H9 (cell line): ENCODE results near the gene BICDL2. TPM values are rescaled to one million over a fixed set of nuclear protein-coding genes. Genes with fewer than 3 reads are reported as not detected.

Source experiments
- DNase-seq: peaks from one replicate; pipeline ENCODE4 v3.0.0-alpha.2; 2017
- H2AFZ ChIP-seq: one replicate; pipeline ENCODE4 v1.6.1; 2013; ENCODE audit warnings: mild to moderate bottlenecking, low read length, control low read depth, moderate library complexity
- H2AK5ac ChIP-seq: 2 replicates; pipeline ENCODE4 v1.6.1; 2013; ENCODE audit warnings: low read length, control low read depth, mixed read lengths; ENCODE audit not compliant: insufficient read length
- H2BK120ac ChIP-seq: one replicate; pipeline ENCODE4 v1.6.1; 2013; ENCODE audit warnings: low read depth, mild to moderate bottlenecking, low read length, control low read depth, inconsistent platforms; ENCODE audit not compliant: poor library complexity, severe bottlenecking
- H2BK12ac ChIP-seq: 2 replicates; pipeline ENCODE4 v1.6.1; 2013; ENCODE audit warnings: low read length, control low read depth, mixed read lengths, low read depth; ENCODE audit not compliant: insufficient read length
- H2BK15ac ChIP-seq: 2 replicates; pipeline ENCODE4 v1.6.1; 2013; ENCODE audit warnings: low read depth, low read length, control low read depth
- H2BK20ac ChIP-seq: one replicate; pipeline ENCODE4 v1.6.1; 2013; ENCODE audit warnings: low read depth, mild to moderate bottlenecking, low read length, control low read depth, inconsistent platforms; ENCODE audit not compliant: poor library complexity, severe bottlenecking
- H2BK5ac ChIP-seq: 2 replicates; pipeline ENCODE4 v1.6.1; 2013; ENCODE audit warnings: low read length, control low read depth, mixed read lengths; ENCODE audit not compliant: insufficient read length
- H3K14ac ChIP-seq: 2 replicates; pipeline ENCODE4 v1.6.1; 2013; ENCODE audit warnings: low read length, control low read depth; ENCODE audit not compliant: insufficient read depth
- H3K18ac ChIP-seq: 2 replicates; pipeline ENCODE4 v1.6.1; 2013; ENCODE audit warnings: low read depth, mild to moderate bottlenecking, mixed read lengths, low read length, control low read depth; ENCODE audit not compliant: insufficient read length
- H3K23ac ChIP-seq: 2 replicates; pipeline ENCODE4 v1.6.1; 2013; ENCODE audit warnings: low read length, control low read depth, mixed read lengths, low read depth; ENCODE audit not compliant: insufficient read length
- H3K23me2 ChIP-seq: 2 replicates; pipeline ENCODE4 v1.6.1; 2013; ENCODE audit warnings: low read depth, mild to moderate bottlenecking, mixed read lengths, low read length, control low read depth; ENCODE audit not compliant: insufficient read length, poor library complexity, severe bottlenecking
- H3K27ac ChIP-seq: 2 replicates; pipeline ENCODE4 v1.5.1; 2013; ENCODE audit warnings: low read length, control low read depth, mixed read lengths, low read depth; ENCODE audit not compliant: insufficient read length
- H3K27me3 ChIP-seq: 2 replicates; pipeline ENCODE4 v1.6.1; 2013; ENCODE audit warnings: low read length, control low read depth, inconsistent platforms; ENCODE audit not compliant: insufficient read depth
- H3K4ac ChIP-seq: 2 replicates; pipeline ENCODE4 v1.6.1; 2013; ENCODE audit warnings: low read depth, mild to moderate bottlenecking, control low read depth, inconsistent platforms, low read length, moderate library complexity
- H3K4me1 ChIP-seq: 2 replicates; pipeline ENCODE4 v1.6.1; 2013; ENCODE audit warnings: low read length, control low read depth, inconsistent platforms; ENCODE audit not compliant: insufficient read depth
- H3K4me2 ChIP-seq: 2 replicates; pipeline ENCODE4 v1.6.1; 2013; ENCODE audit warnings: low read length, control low read depth, mixed read lengths; ENCODE audit not compliant: insufficient read length, insufficient read depth
- H3K56ac ChIP-seq: 2 replicates; pipeline ENCODE4 v1.6.1; 2013; ENCODE audit warnings: low read depth, mild to moderate bottlenecking, mixed read lengths, low read length, control low read depth; ENCODE audit not compliant: insufficient read length
- H3K79me1 ChIP-seq: 2 replicates; pipeline ENCODE4 v1.6.1; 2013; ENCODE audit warnings: low read depth, mild to moderate bottlenecking, moderate library complexity, low read length, control low read depth, inconsistent platforms; ENCODE audit not compliant: insufficient read depth, poor library complexity, severe bottlenecking
- H3K79me2 ChIP-seq: 2 replicates; pipeline ENCODE4 v1.6.1; 2013; ENCODE audit warnings: low read length, control low read depth, inconsistent platforms; ENCODE audit not compliant: insufficient read depth
- H3K9ac ChIP-seq: 2 replicates; pipeline ENCODE4 v1.6.1; 2013; ENCODE audit warnings: low read length, control low read depth, mixed read lengths; ENCODE audit not compliant: insufficient read length; ENCODE audit errors: extremely low read depth
- H3K9me3 ChIP-seq: one replicate; pipeline ENCODE4 v1.6.1; 2013; ENCODE audit warnings: low read depth, low read length, inconsistent platforms; ENCODE audit not compliant: control insufficient read depth
- H3T11ph ChIP-seq: one replicate; pipeline ENCODE4 v1.6.1; 2013; ENCODE audit warnings: mild to moderate bottlenecking, low read length, control low read depth, inconsistent platforms
- H4K20me1 ChIP-seq: one replicate; pipeline ENCODE4 v1.6.1; 2013; ENCODE audit not compliant: control insufficient read depth, insufficient read length, insufficient read depth
- H4K5ac ChIP-seq: 2 replicates; pipeline ENCODE4 v1.6.1; 2013; ENCODE audit warnings: low read depth, mild to moderate bottlenecking, mixed read lengths, low read length, control low read depth; ENCODE audit not compliant: insufficient read length
- H4K8ac ChIP-seq: replicated peaks from 2 replicates; pipeline ENCODE4 v1.6.1; 2013; ENCODE audit warnings: low read length, control low read depth, mixed read lengths, low read depth; ENCODE audit not compliant: insufficient read length
- H4K91ac ChIP-seq: 2 replicates; pipeline ENCODE4 v1.6.1; 2013; ENCODE audit warnings: low read depth, mild to moderate bottlenecking, moderate library complexity, mixed read lengths, low read length, control low read depth; ENCODE audit not compliant: insufficient read length
- H3K27ac Mint-ChIP-seq, 3 experiments: 2 replicates in 2 of 3; 3 replicates in 1 of 3; pipeline ENCODE4 v1.8.0; 2020 to 2021; ENCODE audit warnings: mixed read lengths in 3 of 3, mild to moderate bottlenecking in 1 of 3, moderate library complexity in 1 of 3
- H3K27me3 Mint-ChIP-seq: 2 replicates; pipeline ENCODE4 v1.8.0; 2021; ENCODE audit warnings: low read depth, mild to moderate bottlenecking, moderate library complexity, mixed read lengths
- H3K36me3 Mint-ChIP-seq, 3 experiments: 2 replicates in 2 of 3; 3 replicates in 1 of 3; pipeline ENCODE4 v1.8.0; 2020 to 2021; ENCODE audit warnings: low read depth in 3 of 3, mixed read lengths in 3 of 3; ENCODE audit not compliant: insufficient read depth in 1 of 3
- H3K4me1 Mint-ChIP-seq, 2 experiments: 2 replicates each; pipeline ENCODE4 v1.8.0; 2020; ENCODE audit warnings: mixed read lengths in 2 of 2
- H3K4me3 Mint-ChIP-seq, 2 experiments: 2 replicates in 1 of 2; 3 replicates in 1 of 2; pipeline ENCODE4 v1.8.0; 2020 to 2021; ENCODE audit warnings: mild to moderate bottlenecking in 2 of 2, mixed read lengths in 2 of 2, moderate library complexity in 1 of 2
- H3K9me3 Mint-ChIP-seq, 2 experiments: 2 replicates in 1 of 2; 3 replicates in 1 of 2; pipeline ENCODE4 v1.8.0; 2020; ENCODE audit warnings: mild to moderate bottlenecking in 2 of 2, mixed read lengths in 2 of 2, moderate library complexity in 1 of 2
- WGBS: extraction: QIAGEN DNeasy Blood & Tissue Kit; methylation state at CpG from one replicate; pipeline ENCODE4 v1.1.7; 2013; ENCODE audit warnings: missing lambda C conversion rate, low lambda C conversion rate, mixed read lengths; ENCODE audit not compliant: insufficient read length; ENCODE audit errors: extremely low coverage; 5-methylcytosine and 5-hydroxymethylcytosine counted together
- total RNA-seq: library from RNA; stranded (reverse); gene quantifications from 2 replicates; pipeline ENCODE4 v1.2.1, GENCODE V29; 2021
- TF ChIP-seq, protein P1 (sequence below): fragments of 200-600 bp; sonication (generic); conservative IDR thresholded peaks from 3 replicates; pipeline ENCODE4 v1.8.0; 2021; ENCODE audit warnings: antibody characterized with exemption, mild to moderate bottlenecking

Gene BICDL2
- total RNA-seq, 1 experiment from 2014 or later: 13.5 TPM

DNA sequence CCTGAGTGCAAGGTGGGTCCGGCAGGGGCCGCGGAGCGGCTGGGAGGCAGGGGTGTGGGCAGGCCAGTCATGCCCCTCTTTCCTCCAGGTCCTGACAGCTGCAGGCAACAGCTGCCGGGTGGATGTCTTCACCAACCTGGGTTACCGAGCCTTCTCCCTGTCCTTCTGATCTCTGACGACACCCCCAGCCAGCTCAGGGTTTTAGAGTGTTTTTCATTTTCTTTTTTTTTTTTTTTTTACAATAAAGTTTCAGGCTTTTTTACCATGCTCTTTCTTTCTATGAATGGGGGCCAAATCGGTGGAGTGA, 9.3 kb downstream of the BICDL2 start:
- H3K9ac ChIP-seq: no peak overlapping the region
- H4K5ac ChIP-seq: no peak overlapping the region
- no peak overlapping the region for H2BK5ac ChIP-seq
- H3K79me2 ChIP-seq: no peaks in the 10 kb centered on the region
- no peak overlapping the region for H2BK15ac ChIP-seq
- no CpG with 5 or more reads among the region's 8 CpGs for WGBS
- no peak overlapping the region for H2AFZ ChIP-seq
- TF ChIP-seq, protein P1, sequence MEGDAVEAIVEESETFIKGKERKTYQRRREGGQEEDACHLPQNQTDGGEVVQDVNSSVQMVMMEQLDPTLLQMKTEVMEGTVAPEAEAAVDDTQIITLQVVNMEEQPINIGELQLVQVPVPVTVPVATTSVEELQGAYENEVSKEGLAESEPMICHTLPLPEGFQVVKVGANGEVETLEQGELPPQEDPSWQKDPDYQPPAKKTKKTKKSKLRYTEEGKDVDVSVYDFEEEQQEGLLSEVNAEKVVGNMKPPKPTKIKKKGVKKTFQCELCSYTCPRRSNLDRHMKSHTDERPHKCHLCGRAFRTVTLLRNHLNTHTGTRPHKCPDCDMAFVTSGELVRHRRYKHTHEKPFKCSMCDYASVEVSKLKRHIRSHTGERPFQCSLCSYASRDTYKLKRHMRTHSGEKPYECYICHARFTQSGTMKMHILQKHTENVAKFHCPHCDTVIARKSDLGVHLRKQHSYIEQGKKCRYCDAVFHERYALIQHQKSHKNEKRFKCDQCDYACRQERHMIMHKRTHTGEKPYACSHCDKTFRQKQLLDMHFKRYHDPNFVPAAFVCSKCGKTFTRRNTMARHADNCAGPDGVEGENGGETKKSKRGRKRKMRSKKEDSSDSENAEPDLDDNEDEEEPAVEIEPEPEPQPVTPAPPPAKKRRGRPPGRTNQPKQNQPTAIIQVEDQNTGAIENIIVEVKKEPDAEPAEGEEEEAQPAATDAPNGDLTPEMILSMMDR: no peak
- H3K23ac ChIP-seq: no peak overlapping the region
- H3K36me3 Mint-ChIP-seq: peaks cover 13 to 41% (median 37%) of the 10 kb centered on the region in 3 experiments
- H3K4ac ChIP-seq: no peak overlapping the region
- H4K20me1 ChIP-seq: peaks cover 3% of the 10 kb centered on the region
- peak overlapping the region in 1 of 2 experiments; percentile 51; a peak in 1 of 5 replicates for H3K4me3 Mint-ChIP-seq
- H3T11ph ChIP-seq: no peak overlapping the region
- H2BK12ac ChIP-seq: no peak overlapping the region
- H3K4me2 ChIP-seq: no peak overlapping the region
- peaks cover 10% of the 10 kb centered on the region for H3K23me2 ChIP-seq
- H3K4me1 ChIP-seq: no peaks in the 10 kb centered on the region; the same call in 1 of the 2 replicates
- no peak overlapping the region for H2AK5ac ChIP-seq
- H2BK20ac ChIP-seq: no peak overlapping the region
- DNase-seq: no peak
- H3K9me3 ChIP-seq: no peaks in the 10 kb centered on the region
- H4K91ac ChIP-seq: no peak overlapping the region
- no peaks in the 10 kb centered on the region for H3K9me3 Mint-ChIP-seq
- no peak overlapping the region for H3K56ac ChIP-seq
- H2BK120ac ChIP-seq: no peak overlapping the region
- no peak overlapping the region for H3K14ac ChIP-seq
- no peak overlapping the region for H4K8ac ChIP-seq
- H3K18ac ChIP-seq: no peak overlapping the region
- H3K4me1 Mint-ChIP-seq: peaks cover 17 to 46% of the 10 kb centered on the region in 2 experiments
- H3K79me1 ChIP-seq: no peaks in the 10 kb centered on the region
- no peak overlapping the region for H3K27ac Mint-ChIP-seq
- H3K27me3 Mint-ChIP-seq: peaks cover 6% of the 10 kb centered on the region
- no peak overlapping the region for H3K27ac ChIP-seq
- H3K27me3 ChIP-seq: no peaks in the 10 kb centered on the region
